Trophoblast cell (in vitro differentiated cells and primary cell): ENCODE results near the gene ZNF256.
A peak's percentile ranks its signal among the peaks of the same experiment; 100 is the strongest.

ENCODE experiments used
- DNase-seq, 2 donors: peaks; one replicate each; pipeline ENCODE4 v3.0.0-alpha.2; 2016
- H2AFZ ChIP-seq: 2 replicates; pipeline ENCODE4 v1.6.1; 2013; ENCODE audit warnings: low read length, moderate library complexity, mild to moderate bottlenecking; ENCODE audit not compliant: insufficient read depth, poor library complexity
- H2AK5ac ChIP-seq: 2 replicates; pipeline ENCODE4 v1.6.1; 2013; ENCODE audit warnings: mild to moderate bottlenecking, low read length
- H2BK120ac ChIP-seq: 2 replicates; pipeline ENCODE4 v1.6.1; 2013; ENCODE audit warnings: low read length, mild to moderate bottlenecking, moderate library complexity; ENCODE audit not compliant: insufficient read depth, poor library complexity
- H2BK12ac ChIP-seq: 2 replicates; pipeline ENCODE4 v1.6.1; 2013; ENCODE audit warnings: mild to moderate bottlenecking, low read length, moderate library complexity
- H2BK5ac ChIP-seq: 2 replicates; pipeline ENCODE4 v1.6.1; 2013; ENCODE audit warnings: low read length, low read depth, moderate library complexity, mild to moderate bottlenecking; ENCODE audit not compliant: poor library complexity
- H3K14ac ChIP-seq: 2 replicates; pipeline ENCODE4 v1.6.1; 2013; ENCODE audit warnings: mild to moderate bottlenecking, low read length
- H3K18ac ChIP-seq: 2 replicates; pipeline ENCODE4 v1.6.1; 2013; ENCODE audit warnings: mild to moderate bottlenecking, low read length
- H3K23ac ChIP-seq: 2 replicates; pipeline ENCODE4 v1.6.1; 2013; ENCODE audit warnings: low read length
- H3K27ac ChIP-seq: 2 replicates; pipeline ENCODE4 v1.5.1; 2013; ENCODE audit warnings: low read depth, mild to moderate bottlenecking, inconsistent platforms, low read length, moderate library complexity
- H3K27me3 ChIP-seq: 2 replicates; pipeline ENCODE4 v1.6.1; 2013; ENCODE audit warnings: inconsistent platforms, mild to moderate bottlenecking, low read length, moderate library complexity; ENCODE audit not compliant: insufficient read depth
- H3K36me3 ChIP-seq, 2 experiments: 1 replicate in 1 of 2; 2 replicates in 1 of 2; pipeline ENCODE4 v1.6.1; 2013; ENCODE audit warnings: low read length in 2 of 2, mild to moderate bottlenecking in 2 of 2, moderate library complexity in 1 of 2; ENCODE audit not compliant: insufficient read depth in 2 of 2, control insufficient read depth in 1 of 2
- H3K4ac ChIP-seq: 2 replicates; pipeline ENCODE4 v1.6.1; 2013; ENCODE audit warnings: low read depth, mild to moderate bottlenecking, low read length, moderate library complexity
- H3K4me1 ChIP-seq, 2 experiments: 1 replicate in 1 of 2; 2 replicates in 1 of 2; pipeline ENCODE4 v1.6.1; 2013; ENCODE audit warnings: low read length in 2 of 2, mild to moderate bottlenecking in 2 of 2, moderate library complexity in 1 of 2; ENCODE audit not compliant: insufficient read depth in 2 of 2, control insufficient read depth in 1 of 2
- H3K4me2 ChIP-seq: 2 replicates; pipeline ENCODE4 v1.6.1; 2013; ENCODE audit warnings: inconsistent platforms, mild to moderate bottlenecking, low read length, moderate library complexity
- H3K4me3 ChIP-seq: 2 replicates; pipeline ENCODE4 v1.5.1; 2013; ENCODE audit warnings: mild to moderate bottlenecking, low read depth, low read length, inconsistent platforms
- H3K79me1 ChIP-seq: one replicate; pipeline ENCODE4 v1.6.1; 2013; ENCODE audit warnings: low read length
- H3K79me2 ChIP-seq: 2 replicates; pipeline ENCODE4 v1.6.1; 2013; ENCODE audit warnings: low read length, mild to moderate bottlenecking; ENCODE audit not compliant: control insufficient read depth, insufficient read depth, poor library complexity
- H3K9ac ChIP-seq: 2 replicates; pipeline ENCODE4 v1.6.1; 2013; ENCODE audit warnings: mild to moderate bottlenecking, low read length
- H3K9me3 ChIP-seq: 2 replicates; pipeline ENCODE4 v1.6.1; 2013; ENCODE audit warnings: low read depth, mild to moderate bottlenecking, control low read depth, inconsistent platforms, low read length; ENCODE audit not compliant: insufficient read depth
- H4K12ac ChIP-seq: 2 replicates; pipeline ENCODE4 v1.6.1; 2013; ENCODE audit warnings: low read depth, mild to moderate bottlenecking, low read length, moderate library complexity
- H4K8ac ChIP-seq: 2 replicates; pipeline ENCODE4 v1.6.1; 2013; ENCODE audit warnings: low read depth, mild to moderate bottlenecking, low read length, moderate library complexity
- H4K91ac ChIP-seq: one replicate; pipeline ENCODE4 v1.6.1; 2013; ENCODE audit warnings: low read depth, mild to moderate bottlenecking, low read length, moderate library complexity
- WGBS: extraction: QIAGEN DNeasy Blood & Tissue Kit; methylation state at CpG from one replicate; pipeline ENCODE4 v1.1.7; 2013; ENCODE audit warnings: missing lambda C conversion rate; ENCODE audit not compliant: insufficient read length, insufficient coverage; ENCODE audit errors: extremely low coverage; 5-methylcytosine and 5-hydroxymethylcytosine counted together

The ZNF256 gene

DNA sequence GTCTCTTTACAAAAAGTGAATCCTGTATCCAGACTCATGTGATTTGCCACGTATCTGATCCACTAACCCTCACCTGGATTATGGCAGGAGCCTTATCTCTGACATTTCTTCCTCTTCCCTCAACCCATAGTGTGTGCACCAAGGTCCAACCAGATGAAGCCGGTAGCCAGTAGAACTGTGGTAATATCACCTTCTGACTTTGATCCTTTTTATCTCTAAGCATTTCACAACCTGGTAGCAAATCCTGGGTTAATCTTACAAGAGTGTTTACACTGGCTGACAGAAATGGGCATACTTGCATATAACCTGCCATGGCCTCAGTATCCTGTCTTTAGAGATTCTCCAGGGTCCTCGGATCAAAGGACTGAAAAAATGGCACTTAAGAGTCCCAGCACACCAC, 33.0 kb downstream of the ZNF256 start:
- WGBS, result no CpG with 5 or more reads among the region's 3 CpGs
- no peaks in the 10 kb centered on the region for H3K27me3 ChIP-seq
- no peak for DNase-seq
- H2BK120ac ChIP-seq, result no peak overlapping the region
- H3K9ac ChIP-seq, result no peak overlapping the region
- no peak overlapping the region for H3K14ac ChIP-seq
- no peak overlapping the region for H4K91ac ChIP-seq
- no peak overlapping the region for H3K23ac ChIP-seq
- no peak overlapping the region for H4K8ac ChIP-seq
- H3K9me3 ChIP-seq, result no peaks in the 10 kb centered on the region
- no peak overlapping the region for H2AK5ac ChIP-seq
- H2BK5ac ChIP-seq, result no peak overlapping the region
- H3K36me3 ChIP-seq, result peaks cover 14 to 24% of the 10 kb centered on the region in 2 experiments
- H3K4ac ChIP-seq, result peak overlapping the region; percentile 14
- H3K18ac ChIP-seq, result no peak overlapping the region
- H4K12ac ChIP-seq, result no peak overlapping the region
- no peak overlapping the region for H3K4me3 ChIP-seq
- no peak overlapping the region for H2BK12ac ChIP-seq
- H3K27ac ChIP-seq, result no peak overlapping the region
- H2AFZ ChIP-seq, result no peak overlapping the region
- peaks cover 7% of the 10 kb centered on the region for H3K79me2 ChIP-seq
- H3K79me1 ChIP-seq, result peaks cover 4% of the 10 kb centered on the region
- H3K4me2 ChIP-seq, result no peak overlapping the region
- H3K4me1 ChIP-seq, result peaks cover 3 to 5% of the 10 kb centered on the region in 2 experiments

DNA sequence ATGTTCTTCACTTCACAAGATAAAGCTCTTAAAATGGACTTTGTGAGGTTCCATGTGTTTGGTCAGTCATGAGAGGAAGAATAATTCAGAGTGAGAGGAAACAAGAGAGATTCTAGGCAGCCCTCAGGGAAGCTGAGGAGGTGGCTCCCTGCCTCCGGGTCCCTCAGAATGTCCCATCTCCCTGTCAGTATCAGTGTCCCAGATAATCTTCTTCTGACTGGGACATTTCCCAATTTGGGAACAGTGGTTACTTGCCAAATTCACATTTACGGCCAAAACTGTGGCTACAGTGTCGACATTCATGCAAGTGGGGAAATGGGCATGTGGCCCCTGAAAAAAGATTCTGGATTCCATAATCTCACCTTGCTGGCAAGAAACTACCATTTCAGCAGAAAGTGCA, 40.1 kb downstream of the ZNF256 start:
- Histone ChIP-seq H3K36me3 (peaks cover 20 to 39% of the 10 kb centered on the region in 2 experiments), H3K27ac (no peak overlapping the region), H2BK12ac (no peak overlapping the region), H2BK120ac (no peak overlapping the region), H3K4ac (no peak overlapping the region), H4K12ac (no peak overlapping the region), H2AFZ (no peak overlapping the region), H2BK5ac (no peak overlapping the region), H3K9me3 (no peaks in the 10 kb centered on the region), H4K8ac (no peak overlapping the region), H3K23ac (no peak overlapping the region), H3K27me3 (no peaks in the 10 kb centered on the region), H3K79me2 (no peaks in the 10 kb centered on the region), H3K18ac (no peak overlapping the region), H3K4me1 (no peaks in the 10 kb centered on the region), H3K4me3 (no peak overlapping the region), H4K91ac (no peak overlapping the region), H2AK5ac (no peak overlapping the region), H3K14ac (no peak overlapping the region), H3K4me2 (no peak overlapping the region), H3K79me1 (no peaks in the 10 kb centered on the region), H3K9ac (no peak overlapping the region)
- no peak for DNase-seq
- no CpG with 5 or more reads among the region's 3 CpGs for WGBS

DNA sequence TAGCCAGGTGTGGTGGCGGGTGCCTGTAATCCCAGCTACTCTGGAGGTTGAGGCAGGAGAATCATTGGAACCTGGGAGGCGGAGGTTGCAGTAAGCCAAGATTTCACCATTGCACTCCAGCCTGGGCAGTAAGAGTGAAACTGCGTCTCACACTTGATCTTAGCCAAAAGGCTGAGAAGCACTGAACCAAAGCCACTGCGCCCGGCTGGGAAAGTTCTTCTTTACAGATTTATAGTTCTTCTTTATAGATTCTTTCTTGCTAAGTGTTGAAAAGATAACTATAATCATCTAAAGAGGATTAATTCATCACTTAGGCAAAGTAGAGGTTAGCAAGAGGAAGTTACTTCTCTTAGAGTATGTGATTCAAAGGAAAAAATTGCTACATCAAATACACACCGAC, 42.2 kb downstream of the ZNF256 start:
- H3K79me1 ChIP-seq, result no peaks in the 10 kb centered on the region
- H3K79me2 ChIP-seq, result no peaks in the 10 kb centered on the region
- H3K4me1 ChIP-seq, result no peaks in the 10 kb centered on the region
- peaks cover 10 to 22% of the 10 kb centered on the region in 2 experiments for H3K36me3 ChIP-seq
- no peak overlapping the region for H3K23ac ChIP-seq
- H3K4me2 ChIP-seq, result no peak overlapping the region
- no peak overlapping the region for H3K14ac ChIP-seq
- H3K4ac ChIP-seq, result no peak overlapping the region
- no peak overlapping the region for H4K8ac ChIP-seq
- WGBS, result no CpG with 5 or more reads among the region's 6 CpGs
- H2AK5ac ChIP-seq, result no peak overlapping the region
- H4K12ac ChIP-seq, result no peak overlapping the region
- H3K9me3 ChIP-seq, result no peaks in the 10 kb centered on the region
- H4K91ac ChIP-seq, result no peak overlapping the region
- no peak overlapping the region for H3K27ac ChIP-seq
- no peak overlapping the region for H2BK12ac ChIP-seq
- no peak overlapping the region for H3K9ac ChIP-seq
- no peak overlapping the region for H2AFZ ChIP-seq
- H2BK5ac ChIP-seq, result no peak overlapping the region
- DNase-seq, result no peak
- no peak overlapping the region for H3K18ac ChIP-seq
- H3K4me3 ChIP-seq, result no peak overlapping the region
- H3K27me3 ChIP-seq, result no peaks in the 10 kb centered on the region
- H2BK120ac ChIP-seq, result no peak overlapping the region

DNA sequence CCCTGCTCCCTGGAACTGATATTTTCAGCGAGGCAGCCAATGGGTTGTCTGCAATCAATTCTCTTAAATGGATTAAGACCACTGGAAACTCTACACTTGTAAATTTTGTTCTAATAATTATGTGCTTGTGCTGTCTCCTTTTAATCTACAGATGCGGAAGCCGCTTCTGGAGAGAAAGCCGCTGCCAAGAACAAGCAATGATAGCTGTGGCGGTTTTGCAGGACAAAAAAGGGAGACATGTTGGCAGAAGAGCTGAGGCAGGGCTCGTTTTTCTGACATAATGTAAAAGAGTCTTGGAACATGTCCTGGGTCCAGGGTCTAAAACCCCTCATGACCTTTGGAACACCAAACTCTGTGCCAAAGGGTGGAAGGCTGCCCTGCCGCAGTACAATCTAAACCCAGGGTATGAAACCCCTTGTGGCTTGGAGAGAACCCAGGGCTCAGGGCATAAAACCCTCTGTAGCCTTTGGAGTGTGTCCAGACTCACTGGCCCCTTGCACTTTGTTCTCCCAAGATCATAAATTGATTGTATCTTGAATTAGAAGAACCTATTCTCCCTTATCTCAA, 43.8 kb downstream of the ZNF256 start:
- Histone ChIP-seq H2BK5ac (no peak overlapping the region), H3K4ac (no peak overlapping the region), H3K36me3 (peaks cover 8 to 14% of the 10 kb centered on the region in 2 experiments), H3K79me2 (no peaks in the 10 kb centered on the region), H3K4me2 (no peak overlapping the region), H4K91ac (no peak overlapping the region), H3K9me3 (no peaks in the 10 kb centered on the region), H3K27ac (no peak overlapping the region), H3K4me1 (no peaks in the 10 kb centered on the region), H3K9ac (no peak overlapping the region), H2BK12ac (no peak overlapping the region), H4K8ac (no peak overlapping the region), H4K12ac (no peak overlapping the region), H3K27me3 (no peaks in the 10 kb centered on the region), H3K18ac (no peak overlapping the region), H3K79me1 (no peaks in the 10 kb centered on the region), H3K4me3 (no peak overlapping the region), H2AK5ac (no peak overlapping the region), H3K23ac (no peak overlapping the region), H2AFZ (no peak overlapping the region), H3K14ac (no peak overlapping the region), H2BK120ac (no peak overlapping the region)
- no peak for DNase-seq
- WGBS, result no CpG with 5 or more reads among the region's 7 CpGs
